ENCODE results near the gene STX4. TPM values are rescaled to one million over a fixed set of nuclear protein-coding genes. Genes with fewer than 3 reads are reported as not detected.
A peak's percentile ranks its signal among the peaks of the same experiment; 100 is the strongest.

STX4 gene
- total RNA-seq, 1 donor from 2014 or later, result 21.9 TPM

- TF ChIP-seq CTCF (conservative IDR thresholded peaks at IDR 0.05), result no peak
- peaks cover 6% of the 10 kb centered on the region for H3K36me3 Mint-ChIP-seq (ENCODE audit: low read depth)
- H3K9me3 Mint-ChIP-seq, result no peaks in the 10 kb centered on the region
- DNase-seq (ENCODE audit: low read depth, low spot score), result no peak
- peaks cover 4% of the 10 kb centered on the region for H3K4me1 Mint-ChIP-seq
- no peak overlapping the region for H3K27ac Mint-ChIP-seq (ENCODE audit: unreplicated experiment)
- peaks cover 2% of the 10 kb centered on the region for H3K27me3 Mint-ChIP-seq (ENCODE audit: low read depth)
- H3K4me3 Mint-ChIP-seq, result peak overlapping the region; percentile 67
These were observed 49.7 kb downstream of the STX4 start for GRCh38 chr16:31083081-31083480.

DNA sequence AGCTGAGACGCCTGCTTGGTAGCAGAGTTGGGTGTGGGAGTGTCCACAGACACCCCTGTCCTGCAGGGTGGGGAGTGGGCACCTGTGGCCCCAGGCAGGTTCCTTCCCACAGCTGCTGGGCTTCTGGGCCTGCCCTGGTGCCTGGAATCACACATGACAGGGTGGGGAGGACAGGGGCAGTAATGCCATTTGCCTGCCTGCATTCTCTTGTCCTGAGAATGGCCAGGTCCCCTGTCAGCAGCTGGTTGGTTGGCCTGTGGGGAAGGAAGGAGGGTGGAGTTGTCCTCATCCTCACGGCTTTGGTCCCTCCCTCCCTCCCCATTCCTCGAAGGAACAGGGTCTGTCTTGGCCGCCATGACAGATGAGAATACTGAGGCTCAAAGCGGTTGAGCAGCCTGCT is 50.2 kb downstream of the STX4 start:
- peaks cover 4% of the 10 kb centered on the region for H3K4me1 Mint-ChIP-seq
- peaks cover 6% of the 10 kb centered on the region for H3K36me3 Mint-ChIP-seq (ENCODE audit: low read depth)
- no peak for DNase-seq (ENCODE audit: low read depth, low spot score)
- H3K27ac Mint-ChIP-seq (ENCODE audit: unreplicated experiment), result no peak overlapping the region
- H3K4me3 Mint-ChIP-seq, result peak overlapping the region; percentile 67
- TF ChIP-seq CTCF (conservative IDR thresholded peaks at IDR 0.05), result no peak
- no peaks in the 10 kb centered on the region for H3K9me3 Mint-ChIP-seq
- peaks cover 2% of the 10 kb centered on the region for H3K27me3 Mint-ChIP-seq (ENCODE audit: low read depth)

DNA sequence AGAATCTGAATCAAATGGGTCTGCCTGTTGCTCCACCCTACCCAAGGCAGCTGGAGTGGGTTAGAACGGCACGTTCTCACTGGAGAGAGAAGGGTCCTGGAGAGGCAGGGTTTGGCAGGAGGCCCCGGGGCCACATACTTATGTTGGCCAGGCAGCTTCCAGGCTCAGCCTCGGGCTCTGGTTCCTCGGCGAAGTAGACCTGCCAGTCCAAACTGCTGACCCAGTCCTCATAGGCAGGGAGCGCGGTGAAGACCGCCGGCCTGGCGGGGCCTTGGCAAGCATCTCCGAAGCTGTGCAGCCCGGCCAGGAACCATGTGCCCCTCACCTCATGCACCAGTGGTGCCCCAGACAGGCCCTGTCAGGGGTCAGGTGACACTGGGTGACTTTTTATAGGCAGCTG is 50.6 kb downstream of the STX4 start:
- Mint-ChIP-seq H3K9me3 (no peaks in the 10 kb centered on the region), H3K27ac (ENCODE audit: unreplicated experiment) (no peak overlapping the region), H3K27me3 (ENCODE audit: low read depth) (peaks cover 2% of the 10 kb centered on the region), H3K36me3 (ENCODE audit: low read depth) (peaks cover 6% of the 10 kb centered on the region), H3K4me1 (peaks cover 4% of the 10 kb centered on the region), H3K4me3 (peak overlapping the region; percentile 19)
- TF ChIP-seq CTCF (conservative IDR thresholded peaks at IDR 0.05), result no peak
- DNase-seq (ENCODE audit: low read depth, low spot score), result no peak

- no peak for DNase-seq (ENCODE audit: low read depth, low spot score)
- H3K4me1 Mint-ChIP-seq, result peaks cover 4% of the 10 kb centered on the region
- H3K4me3 Mint-ChIP-seq, result peak overlapping the region; percentile 19
- peaks cover 3% of the 10 kb centered on the region for H3K36me3 Mint-ChIP-seq (ENCODE audit: low read depth)
- TF ChIP-seq CTCF (conservative IDR thresholded peaks at IDR 0.05), result no peak
- peak overlapping the region; percentile 90 for H3K27ac Mint-ChIP-seq (ENCODE audit: unreplicated experiment)
- peaks cover 2% of the 10 kb centered on the region for H3K27me3 Mint-ChIP-seq (ENCODE audit: low read depth)
- H3K9me3 Mint-ChIP-seq, result no peaks in the 10 kb centered on the region
These were observed 51.4 kb downstream of the STX4 start for GRCh38 chr16:31084584-31085302.

DNA sequence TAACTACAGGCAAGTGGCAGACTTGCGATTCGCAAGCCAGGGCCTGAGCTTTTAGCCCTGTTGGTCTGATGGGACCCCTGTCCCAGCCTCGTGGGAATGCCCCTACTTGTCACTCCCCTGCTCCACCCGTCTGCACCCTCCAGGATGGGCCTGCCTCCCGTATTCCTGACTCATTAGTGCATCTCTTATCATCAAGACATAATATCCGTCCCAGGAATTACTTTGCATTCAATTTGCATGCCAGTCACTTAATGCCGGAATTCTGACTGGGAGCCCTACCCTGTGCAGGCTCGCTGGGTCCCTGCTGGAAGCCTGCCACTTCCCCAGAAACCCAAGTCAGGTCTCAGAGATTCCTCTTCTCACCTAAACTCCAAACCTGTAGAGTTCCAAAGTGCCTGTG is 52.1 kb downstream of the STX4 start:
- no peak for TF ChIP-seq CTCF (conservative IDR thresholded peaks at IDR 0.05)
- peaks cover 3% of the 10 kb centered on the region for H3K36me3 Mint-ChIP-seq (ENCODE audit: low read depth)
- peak overlapping the region; percentile 90 for H3K27ac Mint-ChIP-seq (ENCODE audit: unreplicated experiment)
- peaks cover 2% of the 10 kb centered on the region for H3K27me3 Mint-ChIP-seq (ENCODE audit: low read depth)
- no peak for DNase-seq (ENCODE audit: low read depth, low spot score)
- no peaks in the 10 kb centered on the region for H3K9me3 Mint-ChIP-seq
- H3K4me1 Mint-ChIP-seq, result peaks cover 4% of the 10 kb centered on the region
- peak overlapping the region; percentile 2 for H3K4me3 Mint-ChIP-seq

Measured in neural crest cell (in vitro differentiated cells).